CD1c-positive myeloid dendritic cell (primary cell): ENCODE results near the gene HMGA1.

Source experiments
- DNase-seq: peaks from one replicate; pipeline ENCODE4 v3.0.0-alpha.2; 2016; ENCODE audit errors: extremely low spot score

HMGA1 gene

GRCh38 chr6:34223956-34224940, 12.4 kb upstream of the HMGA1 start:
- peak; percentile 98 for DNase-seq

GRCh38 chr6:34225551-34225950, 11.1 kb upstream of the HMGA1 start:
- no peak for DNase-seq

- no peak for DNase-seq
Measured at GRCh38 chr6:34226066-34226465, 10.6 kb upstream of the HMGA1 start.

- peak; percentile 59 for DNase-seq
Measured at GRCh38 chr6:34226731-34227586, 9.7 kb upstream of the HMGA1 start.

GRCh38 chr6:34227761-34228421, 8.8 kb upstream of the HMGA1 start:
- peak; percentile 35 for DNase-seq

GRCh38 chr6:34229877-34230276, 6.8 kb upstream of the HMGA1 start:
- DNase-seq: no peak

GRCh38 chr6:34230653-34231371, 5.9 kb upstream of the HMGA1 start:
- peak; percentile 42 for DNase-seq

GRCh38 chr6:34231566-34232336, 4.9 kb upstream of the HMGA1 start:
- no peak for DNase-seq

- DNase-seq: no peak
Measured at GRCh38 chr6:34232901-34233300, 3.8 kb upstream of the HMGA1 start.

GRCh38 chr6:34233867-34234266, 2.8 kb upstream of the HMGA1 start:
- no peak for DNase-seq

GRCh38 chr6:34234667-34235306, 1.9 kb upstream of the HMGA1 start:
- no peak for DNase-seq

- DNase-seq: peak; percentile 86
Measured at GRCh38 chr6:34235307-34236130, 1.2 kb upstream of the HMGA1 start.

- peak; percentile 67 for DNase-seq
Measured at GRCh38 chr6:34236131-34236442, 586 bp upstream of the HMGA1 start.

- DNase-seq: no peak
Measured at GRCh38 chr6:34237316-34237721, 646 bp downstream of the HMGA1 start.

GRCh38 chr6:34237722-34238584, 1.3 kb downstream of the HMGA1 start:
- DNase-seq: peak; percentile 68

- DNase-seq: no peak
Measured at GRCh38 chr6:34238585-34239499, 2.2 kb downstream of the HMGA1 start.

- no peak for DNase-seq
Measured at GRCh38 chr6:34239500-34239825, 2.8 kb downstream of the HMGA1 start.
